ENCODE data around the gene SLC1A3.

Gene SLC1A3

GRCh38 chr5:36703245-36703860 lies 96.9 kb downstream of the SLC1A3 start:
- no peaks in the 10 kb centered on the region for H3K36me3 ChIP-seq (ENCODE audit: insufficient read depth)
- H3K27me3 ChIP-seq (ENCODE audit: insufficient read depth, low read depth): no peaks in the 10 kb centered on the region
- no peak overlapping the region for H3K4me2 ChIP-seq

GRCh38 chr5:36704131-36704530 lies 97.7 kb downstream of the SLC1A3 start:
- Histone ChIP-seq H3K9ac (no peak overlapping the region), H3K79me2 (ENCODE audit: insufficient read depth, low read depth) (no peaks in the 10 kb centered on the region), H3K27me3 (ENCODE audit: insufficient read depth, low read depth) (no peaks in the 10 kb centered on the region), H3K27ac (no peak overlapping the region), H3K4me2 (no peak overlapping the region), H3K4me1 (ENCODE audit: low read depth, poor library complexity, severe bottlenecking) (no peaks in the 10 kb centered on the region), H3K36me3 (ENCODE audit: insufficient read depth) (no peaks in the 10 kb centered on the region), H2AFZ (ENCODE audit: low read depth) (no peak overlapping the region), H3K4me3 (IDR thresholded peaks at IDR 0.05; ENCODE audit: insufficient read depth, low read depth, low read length) (no peak overlapping the region), H4K20me1 (ENCODE audit: insufficient read depth) (no peaks in the 10 kb centered on the region)
- TF ChIP-seq CTCF (conservative IDR thresholded peaks at IDR 0.05; ENCODE audit: low read depth, low read length): no peak

More at GRCh38 chr5:36703245-36703860, 96.9 kb downstream of the SLC1A3 start:
- no peak for TF ChIP-seq CTCF (conservative IDR thresholded peaks at IDR 0.05; ENCODE audit: low read depth, low read length)
- H3K9ac ChIP-seq: no peak overlapping the region
- H3K79me2 ChIP-seq (ENCODE audit: insufficient read depth, low read depth): no peaks in the 10 kb centered on the region
- no peaks in the 10 kb centered on the region for H3K4me1 ChIP-seq (ENCODE audit: low read depth, poor library complexity, severe bottlenecking)
- H2AFZ ChIP-seq (ENCODE audit: low read depth): no peak overlapping the region
- H3K4me3 ChIP-seq (IDR thresholded peaks at IDR 0.05; ENCODE audit: insufficient read depth, low read depth, low read length): no peak overlapping the region
- no peaks in the 10 kb centered on the region for H4K20me1 ChIP-seq (ENCODE audit: insufficient read depth)
- no peak overlapping the region for H3K27ac ChIP-seq

- no peak overlapping the region for H2AFZ ChIP-seq (ENCODE audit: low read depth)
- H3K27me3 ChIP-seq (ENCODE audit: insufficient read depth, low read depth): no peaks in the 10 kb centered on the region
- no peaks in the 10 kb centered on the region for H4K20me1 ChIP-seq (ENCODE audit: insufficient read depth)
- H3K4me1 ChIP-seq (ENCODE audit: low read depth, poor library complexity, severe bottlenecking): no peaks in the 10 kb centered on the region
- no peaks in the 10 kb centered on the region for H3K79me2 ChIP-seq (ENCODE audit: insufficient read depth, low read depth)
- H3K36me3 ChIP-seq (ENCODE audit: insufficient read depth): no peaks in the 10 kb centered on the region
- no peak overlapping the region for H3K4me3 ChIP-seq (IDR thresholded peaks at IDR 0.05; ENCODE audit: insufficient read depth, low read depth, low read length)
- H3K27ac ChIP-seq: no peak overlapping the region
- no peak overlapping the region for H3K4me2 ChIP-seq
- TF ChIP-seq CTCF (conservative IDR thresholded peaks at IDR 0.05; ENCODE audit: low read depth, low read length): no peak
- no peak overlapping the region for H3K9ac ChIP-seq
Observed at GRCh38 chr5:36705055-36705454, 98.6 kb downstream of the SLC1A3 start.

- no peaks in the 10 kb centered on the region for H3K79me2 ChIP-seq (ENCODE audit: insufficient read depth, low read depth)
- no peak overlapping the region for H3K27ac ChIP-seq
- H3K36me3 ChIP-seq (ENCODE audit: insufficient read depth): no peaks in the 10 kb centered on the region
- no peak overlapping the region for H3K4me3 ChIP-seq (IDR thresholded peaks at IDR 0.05; ENCODE audit: insufficient read depth, low read depth, low read length)
- no peak overlapping the region for H2AFZ ChIP-seq (ENCODE audit: low read depth)
- no peaks in the 10 kb centered on the region for H3K27me3 ChIP-seq (ENCODE audit: insufficient read depth, low read depth)
- no peak for TF ChIP-seq CTCF (conservative IDR thresholded peaks at IDR 0.05; ENCODE audit: low read depth, low read length)
- H4K20me1 ChIP-seq (ENCODE audit: insufficient read depth): no peaks in the 10 kb centered on the region
- H3K4me1 ChIP-seq (ENCODE audit: low read depth, poor library complexity, severe bottlenecking): no peaks in the 10 kb centered on the region
- H3K9ac ChIP-seq: no peak overlapping the region
- no peak overlapping the region for H3K4me2 ChIP-seq
Observed at GRCh38 chr5:36706662-36707061, 100.3 kb downstream of the SLC1A3 start.
